ENCODE results near the gene TRIM17.

DNA sequence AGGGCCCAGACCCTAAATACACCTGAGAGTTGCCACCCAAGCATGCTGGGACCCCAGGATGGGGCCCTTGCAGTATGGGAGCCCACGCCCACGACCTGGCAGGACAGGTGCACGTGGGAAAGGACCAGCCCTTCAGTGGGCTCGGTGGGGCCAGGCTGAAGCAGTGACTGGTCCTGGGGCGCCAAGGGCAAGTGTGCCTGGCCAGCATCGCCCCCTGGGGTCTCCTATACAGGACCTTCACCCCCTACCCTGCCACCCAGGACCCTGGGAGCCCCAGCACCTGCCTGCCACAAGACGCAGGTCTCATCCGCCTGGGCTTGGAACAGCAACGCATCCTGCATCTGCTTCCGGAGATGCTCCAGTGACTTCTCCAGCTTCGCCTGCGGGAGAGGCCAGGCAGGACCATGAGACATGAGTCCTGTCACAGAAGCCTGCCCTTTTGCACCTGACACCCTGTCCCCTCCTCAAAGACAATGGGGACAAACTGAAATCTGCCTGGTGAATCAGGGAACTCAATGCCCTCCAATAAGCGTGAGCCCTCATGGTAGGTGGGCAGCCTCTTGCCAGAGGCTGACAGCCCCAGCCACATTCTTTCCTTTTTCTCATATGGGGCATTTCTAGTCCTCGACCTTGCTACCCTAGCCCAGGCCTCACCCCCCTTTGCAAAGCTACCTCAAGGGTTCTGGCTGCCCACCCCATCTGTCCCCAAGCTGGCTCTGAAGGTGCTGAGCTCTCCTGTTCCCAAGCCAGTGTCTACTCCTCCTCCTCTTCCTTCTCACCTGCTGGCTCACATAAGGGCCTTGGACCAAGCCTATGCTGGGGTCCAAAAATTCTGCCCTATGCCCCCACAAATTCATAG, 14.7 kb downstream of the TRIM17 start:
- TF ChIP-seq, protein P1, sequence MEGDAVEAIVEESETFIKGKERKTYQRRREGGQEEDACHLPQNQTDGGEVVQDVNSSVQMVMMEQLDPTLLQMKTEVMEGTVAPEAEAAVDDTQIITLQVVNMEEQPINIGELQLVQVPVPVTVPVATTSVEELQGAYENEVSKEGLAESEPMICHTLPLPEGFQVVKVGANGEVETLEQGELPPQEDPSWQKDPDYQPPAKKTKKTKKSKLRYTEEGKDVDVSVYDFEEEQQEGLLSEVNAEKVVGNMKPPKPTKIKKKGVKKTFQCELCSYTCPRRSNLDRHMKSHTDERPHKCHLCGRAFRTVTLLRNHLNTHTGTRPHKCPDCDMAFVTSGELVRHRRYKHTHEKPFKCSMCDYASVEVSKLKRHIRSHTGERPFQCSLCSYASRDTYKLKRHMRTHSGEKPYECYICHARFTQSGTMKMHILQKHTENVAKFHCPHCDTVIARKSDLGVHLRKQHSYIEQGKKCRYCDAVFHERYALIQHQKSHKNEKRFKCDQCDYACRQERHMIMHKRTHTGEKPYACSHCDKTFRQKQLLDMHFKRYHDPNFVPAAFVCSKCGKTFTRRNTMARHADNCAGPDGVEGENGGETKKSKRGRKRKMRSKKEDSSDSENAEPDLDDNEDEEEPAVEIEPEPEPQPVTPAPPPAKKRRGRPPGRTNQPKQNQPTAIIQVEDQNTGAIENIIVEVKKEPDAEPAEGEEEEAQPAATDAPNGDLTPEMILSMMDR (conservative IDR thresholded peaks at IDR 0.05; ENCODE audit: low read depth in 2 of 2), result no peak
- TF ChIP-seq, protein P2, sequence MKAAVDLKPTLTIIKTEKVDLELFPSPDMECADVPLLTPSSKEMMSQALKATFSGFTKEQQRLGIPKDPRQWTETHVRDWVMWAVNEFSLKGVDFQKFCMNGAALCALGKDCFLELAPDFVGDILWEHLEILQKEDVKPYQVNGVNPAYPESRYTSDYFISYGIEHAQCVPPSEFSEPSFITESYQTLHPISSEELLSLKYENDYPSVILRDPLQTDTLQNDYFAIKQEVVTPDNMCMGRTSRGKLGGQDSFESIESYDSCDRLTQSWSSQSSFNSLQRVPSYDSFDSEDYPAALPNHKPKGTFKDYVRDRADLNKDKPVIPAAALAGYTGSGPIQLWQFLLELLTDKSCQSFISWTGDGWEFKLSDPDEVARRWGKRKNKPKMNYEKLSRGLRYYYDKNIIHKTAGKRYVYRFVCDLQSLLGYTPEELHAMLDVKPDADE (IDR thresholded peaks at IDR 0.05), result no peak
- no peak for TF ChIP-seq EZH2 (IDR thresholded peaks at IDR 0.05; ENCODE audit: low read depth, unreplicated experiment)
- no peak for TF ChIP-seq CREB1 (CRISPR knock-in tag; IDR thresholded peaks at IDR 0.05; ENCODE audit: low read depth)
- TF ChIP-seq EZH2phosphoT487 (IDR thresholded peaks at IDR 0.05; ENCODE audit: unreplicated experiment), result no peak
- TF ChIP-seq POLR2AphosphoS5 (IDR thresholded peaks at IDR 0.05; ENCODE audit: low read depth), result no peak
